Caco-2 (cell line): Measurements from ENCODE around the gene SDF4. TPM values are rescaled to one million over a fixed set of nuclear protein-coding genes. Genes with fewer than 3 reads are reported as not detected.
"Not testable (repeated sequence)": the region's sequence is repeated elsewhere in the genome, so short reads cannot be mapped to it uniquely, and the experiment has no call there.

Experiments
- BruUV-seq: library from RNA; stranded (reverse); fragments of 400-500 nt; replicated peaks from 2 replicates; lab custom pipeline; 2021; lab: Mats Ljungman, UMichigan
- CTCF ChIA-PET: fragments of 300-600 bp; sonication (Branson Sonifier 250); formaldehyde crosslinking; loops from one replicate; lab custom pipeline; 2022; ENCODE audit warnings: antibody characterized with exemption; lab: Charles Lee
- POLR2A ChIA-PET: fragments of 300-600 bp; sonication (Branson Sonifier 250); formaldehyde crosslinking; loops from one replicate; lab custom pipeline; 2022; ENCODE audit warnings: antibody characterized with exemption; lab: Charles Lee
- DNase-seq, 2 experiments: peaks; one replicate each; pipeline versions ENCODE4 v3.0.0 to v3.0.0-alpha.2; 2020 to 2022
- H3K27me3 ChIP-seq: replicated peaks from 2 replicates; pipeline ENCODE4 v1.6.0; 2011; ENCODE audit warnings: low read length; ENCODE audit not compliant: control insufficient read depth, insufficient read depth
- H3K36me3 ChIP-seq: 2 replicates; pipeline ENCODE4 v1.5.1; 2011; ENCODE audit warnings: low read length; ENCODE audit not compliant: control insufficient read depth, insufficient read depth
- H3K4me1 ChIP-seq: fragments of 250-450 bp; sonication (Bioruptor Pico); 2 replicates; pipeline ENCODE4 v1.5.1; 2020; ENCODE audit warnings: mild to moderate bottlenecking
- H3K4me3 ChIP-seq: 2 replicates; pipeline ENCODE4 v1.5.1; 2011; ENCODE audit warnings: low read depth, mild to moderate bottlenecking, control low read depth, low read length
- H3K9me3 ChIP-seq: fragments of 250-450 bp; sonication (Bioruptor Pico); 2 replicates; pipeline ENCODE4 v1.5.1; 2020; ENCODE audit warnings: mild to moderate bottlenecking, moderate library complexity
- H3K27ac Mint-ChIP-seq: one replicate; pipeline ENCODE4 v1.8.0; 2022; ENCODE audit warnings: mixed read lengths; ENCODE audit not compliant: unreplicated experiment
- H3K27me3 Mint-ChIP-seq: one replicate; pipeline ENCODE4 v1.8.0; 2022; ENCODE audit warnings: mixed read lengths; ENCODE audit not compliant: insufficient read depth, unreplicated experiment
- H3K36me3 Mint-ChIP-seq: one replicate; pipeline ENCODE4 v1.8.0; 2022; ENCODE audit warnings: mild to moderate bottlenecking, mixed read lengths; ENCODE audit not compliant: insufficient read depth, unreplicated experiment
- H3K4me1 Mint-ChIP-seq: one replicate; pipeline ENCODE4 v1.8.0; 2022; ENCODE audit warnings: low read depth, mixed read lengths; ENCODE audit not compliant: unreplicated experiment
- H3K4me3 Mint-ChIP-seq: one replicate; pipeline ENCODE4 v1.8.0; 2022; ENCODE audit warnings: mild to moderate bottlenecking, moderate library complexity, mixed read lengths; ENCODE audit not compliant: unreplicated experiment
- H3K9me3 Mint-ChIP-seq: one replicate; pipeline ENCODE4 v1.8.0; 2022; ENCODE audit warnings: mixed read lengths; ENCODE audit not compliant: unreplicated experiment
- CTCF ChIP-seq, 2 experiments: fragments of 200-600 bp in 1 of 2; IDR thresholded peaks; 1 replicate in 1 of 2; 2 replicates in 1 of 2; pipeline versions ENCODE4 v1.5.1 to v1.8.0; 2011 to 2022; ENCODE audit warnings: antibody characterized with exemption in 1 of 2, control low read depth in 1 of 2, inconsistent platforms in 1 of 2, low read depth in 1 of 2, low read length in 1 of 2, mild to moderate bottlenecking in 1 of 2, moderate library complexity in 1 of 2; ENCODE audit not compliant: insufficient read depth in 1 of 2, severe bottlenecking in 1 of 2, unreplicated experiment in 1 of 2
- intact Hi-C: fragments of 100-400 bp; cut with micrococcal nuclease; formaldehyde crosslinking; loops from one replicate; pipeline ENCODE4 v1.10.0; 2022; ENCODE audit not compliant: unreplicated experiment
- total RNA-seq: library from RNA; stranded (reverse); gene quantifications from 2 replicates; pipeline ENCODE4 v1.2.3, GENCODE V29; 2022

SDF4 gene
- total RNA-seq, 1 experiment from 2014 or later = 140 TPM

GRCh38 chr1:1178794-1179331, 52.9 kb downstream of the SDF4 start:
- no peaks in the 10 kb centered on the region for H3K9me3 Mint-ChIP-seq
- ChIA-PET CTCF (no interaction called here), POLR2A (no interaction called here)
- Histone ChIP-seq H3K9me3 (no peaks in the 10 kb centered on the region), H3K36me3 (no peaks in the 10 kb centered on the region), H3K4me1 (peaks cover 6% of the 10 kb centered on the region), H3K4me3 (no peak overlapping the region), H3K27me3 (no peaks in the 10 kb centered on the region)
- no peak overlapping the region for H3K4me3 Mint-ChIP-seq
- no TSS peak for BruUV-seq
- H3K4me1 Mint-ChIP-seq = peaks cover 7% of the 10 kb centered on the region
- no peak overlapping the region for H3K27ac Mint-ChIP-seq
- DNase-seq = peak in 1 of 2 experiments; percentile 19
- H3K36me3 Mint-ChIP-seq = no peaks in the 10 kb centered on the region
- H3K27me3 Mint-ChIP-seq = no peaks in the 10 kb centered on the region
- no peak for TF ChIP-seq CTCF (IDR thresholded peaks at IDR 0.05; ENCODE audit: insufficient read depth in 1 of 2, low read depth in 1 of 2, low read length in 1 of 2, severe bottlenecking in 1 of 2, unreplicated experiment in 1 of 2)
- intact Hi-C loops = no loop called here

GRCh38 chr1:1177452-1178206, 54.2 kb downstream of the SDF4 start:
- POLR2A ChIA-PET = no interaction called here
- no peak overlapping the region for H3K4me3 Mint-ChIP-seq
- intact Hi-C loops = no loop called here
- peaks cover 7% of the 10 kb centered on the region for H3K4me1 Mint-ChIP-seq
- no peaks in the 10 kb centered on the region for H3K9me3 Mint-ChIP-seq
- TF ChIP-seq CTCF (IDR thresholded peaks at IDR 0.05; ENCODE audit: insufficient read depth in 1 of 2, low read depth in 1 of 2, low read length in 1 of 2, severe bottlenecking in 1 of 2, unreplicated experiment in 1 of 2) = no peak
- no TSS peak for BruUV-seq
- Histone ChIP-seq H3K27me3 (no peaks in the 10 kb centered on the region), H3K36me3 (no peaks in the 10 kb centered on the region), H3K9me3 (no peaks in the 10 kb centered on the region), H3K4me1 (peaks cover 6% of the 10 kb centered on the region), H3K4me3 (no peak overlapping the region)
- peak in 1 of 2 experiments; percentile 12 for DNase-seq
- CTCF ChIA-PET = no interaction called here
- H3K27ac Mint-ChIP-seq = no peak overlapping the region
- H3K27me3 Mint-ChIP-seq = no peaks in the 10 kb centered on the region
- H3K36me3 Mint-ChIP-seq = no peaks in the 10 kb centered on the region

- no peaks in the 10 kb centered on the region for H3K27me3 ChIP-seq
- H3K4me3 ChIP-seq = no peak overlapping the region
- H3K4me1 Mint-ChIP-seq = peaks cover 7% of the 10 kb centered on the region
- no peaks in the 10 kb centered on the region for H3K9me3 Mint-ChIP-seq
- CTCF ChIA-PET = no interaction called here
- POLR2A ChIA-PET = no interaction called here
- H3K36me3 Mint-ChIP-seq = peaks cover 6% of the 10 kb centered on the region
- H3K36me3 ChIP-seq = no peaks in the 10 kb centered on the region
- no peaks in the 10 kb centered on the region for H3K27me3 Mint-ChIP-seq
- no peak overlapping the region for H3K27ac Mint-ChIP-seq
- peaks cover 6% of the 10 kb centered on the region for H3K4me1 ChIP-seq
- no TSS peak for BruUV-seq
- no peaks in the 10 kb centered on the region for H3K9me3 ChIP-seq
- DNase-seq = no peak
- no peak for TF ChIP-seq CTCF (IDR thresholded peaks at IDR 0.05; ENCODE audit: insufficient read depth in 1 of 2, low read depth in 1 of 2, low read length in 1 of 2, severe bottlenecking in 1 of 2, unreplicated experiment in 1 of 2)
- H3K4me3 Mint-ChIP-seq = no peak overlapping the region
- intact Hi-C loops = no loop called here
Measured at GRCh38 chr1:1176931-1177330, 54.9 kb downstream of the SDF4 start.

- CTCF ChIA-PET, H3K27me3 Mint-ChIP-seq, BruUV-seq, H3K9me3 Mint-ChIP-seq, H3K9me3 ChIP-seq, POLR2A ChIA-PET, H3K4me3 Mint-ChIP-seq, H3K4me3 ChIP-seq, intact Hi-C loops, H3K4me1 Mint-ChIP-seq, H3K27ac Mint-ChIP-seq, H3K27me3 ChIP-seq, H3K36me3 ChIP-seq, H3K36me3 Mint-ChIP-seq, H3K4me1 ChIP-seq: not testable (repeated sequence)
- peak in 1 of 2 experiments; percentile 47 for DNase-seq
Measured at GRCh38 chr1:1176063-1176761, 55.6 kb downstream of the SDF4 start.
